SJCRH30 (cell line): ENCODE data around the gene LY86. TPM values are rescaled to one million over a fixed set of nuclear protein-coding genes. Genes with fewer than 3 reads are reported as not detected.
"Not testable (repeated sequence)": the region's sequence is repeated elsewhere in the genome, so short reads cannot be mapped to it uniquely, and the experiment has no call there.

ENCODE experiments used
- DNase-seq, 2 experiments: peaks; one replicate each; pipeline ENCODE4 v3.0.0-alpha.2; 2015 to 2020
- H3K27ac ChIP-seq: fragments of 250-450 bp; sonication (Bioruptor Pico); 2 replicates; pipeline ENCODE4 v1.5.1; 2020; ENCODE audit warnings: mild to moderate bottlenecking, moderate library complexity
- H3K27me3 ChIP-seq: fragments of 250-450 bp; sonication (Bioruptor Pico); 2 replicates; pipeline ENCODE4 v1.5.1; 2020; ENCODE audit warnings: mild to moderate bottlenecking, moderate library complexity
- H3K36me3 ChIP-seq: fragments of 250-450 bp; sonication (Bioruptor Pico); 2 replicates; pipeline ENCODE4 v1.5.1; 2020; ENCODE audit warnings: mild to moderate bottlenecking, moderate library complexity
- H3K4me1 ChIP-seq: fragments of 250-450 bp; sonication (Bioruptor Pico); 2 replicates; pipeline ENCODE4 v1.5.1; 2020; ENCODE audit warnings: mild to moderate bottlenecking, moderate library complexity
- H3K4me3 ChIP-seq: fragments of 250-450 bp; sonication (Bioruptor Pico); 2 replicates; pipeline ENCODE4 v1.5.1; 2020; ENCODE audit warnings: mild to moderate bottlenecking, moderate library complexity
- H3K9me3 ChIP-seq: fragments of 250-450 bp; sonication (Bioruptor Pico); replicated peaks from 2 replicates; pipeline ENCODE4 v1.5.1; 2020; ENCODE audit warnings: mild to moderate bottlenecking, moderate library complexity
- total RNA-seq: library from RNA; depleted of rRNA; stranded (reverse); fragments of >200 nt; shearing (Covaris generic); gene quantifications from 2 replicates; pipeline ENCODE4 v1.2.3, GENCODE V29; 2014

LY86 gene
- total RNA-seq, 1 experiment from 2014 or later = not detected

- no peaks in the 10 kb centered on the region for H3K36me3 ChIP-seq
- DNase-seq = no peak
These were observed 12.4 kb downstream of the LY86 start for GRCh38 chr6:6600875-6601274.

GRCh38 chr6:6602262-6602661, 13.7 kb downstream of the LY86 start:
- no peak for DNase-seq
- Histone ChIP-seq H3K36me3 (no peaks in the 10 kb centered on the region), H3K9me3 (no peaks in the 10 kb centered on the region), H3K27ac (no peak overlapping the region), H3K27me3 (no peaks in the 10 kb centered on the region), H3K4me3 (no peak overlapping the region), H3K4me1 (no peaks in the 10 kb centered on the region)

More at GRCh38 chr6:6600875-6601274, 12.4 kb downstream of the LY86 start:
- Histone ChIP-seq H3K9me3 (no peaks in the 10 kb centered on the region), H3K27me3 (no peaks in the 10 kb centered on the region), H3K27ac (no peak overlapping the region), H3K4me3 (no peak overlapping the region), H3K4me1 (no peaks in the 10 kb centered on the region)

- Histone ChIP-seq H3K36me3 (no peaks in the 10 kb centered on the region), H3K4me1 (no peaks in the 10 kb centered on the region), H3K9me3 (no peaks in the 10 kb centered on the region), H3K27me3 (no peaks in the 10 kb centered on the region), H3K27ac (no peak overlapping the region), H3K4me3 (no peak overlapping the region)
- no peak for DNase-seq
These were observed 14.8 kb downstream of the LY86 start for GRCh38 chr6:6603317-6603716.

GRCh38 chr6:6604015-6604414, 15.5 kb downstream of the LY86 start:
- Histone ChIP-seq H3K4me3 (no peak overlapping the region), H3K27ac (no peak overlapping the region), H3K27me3 (no peaks in the 10 kb centered on the region), H3K4me1 (no peaks in the 10 kb centered on the region), H3K9me3 (no peaks in the 10 kb centered on the region), H3K36me3 (no peaks in the 10 kb centered on the region)
- no peak for DNase-seq

GRCh38 chr6:6604566-6604965, 16.0 kb downstream of the LY86 start:
- H3K4me3 ChIP-seq = no peak overlapping the region
- no peaks in the 10 kb centered on the region for H3K4me1 ChIP-seq
- no peaks in the 10 kb centered on the region for H3K36me3 ChIP-seq
- H3K27me3 ChIP-seq = no peaks in the 10 kb centered on the region
- no peaks in the 10 kb centered on the region for H3K9me3 ChIP-seq
- no peak overlapping the region for H3K27ac ChIP-seq
- DNase-seq = no peak

GRCh38 chr6:6605873-6606272, 17.4 kb downstream of the LY86 start:
- Histone ChIP-seq H3K27ac (no peak overlapping the region), H3K4me3 (no peak overlapping the region), H3K9me3 (no peaks in the 10 kb centered on the region), H3K36me3 (no peaks in the 10 kb centered on the region), H3K27me3 (no peaks in the 10 kb centered on the region), H3K4me1 (no peaks in the 10 kb centered on the region)
- DNase-seq = no peak

- not testable (repeated sequence) for DNase-seq, H3K4me1 ChIP-seq, H3K4me3 ChIP-seq, H3K36me3 ChIP-seq, H3K27me3 ChIP-seq, H3K27ac ChIP-seq, H3K9me3 ChIP-seq
These were observed 18.0 kb downstream of the LY86 start for GRCh38 chr6:6606391-6607030.

GRCh38 chr6:6609450-6609849, 20.9 kb downstream of the LY86 start:
- DNase-seq = no peak
- no peaks in the 10 kb centered on the region for H3K9me3 ChIP-seq
- no peak overlapping the region for H3K27ac ChIP-seq
- H3K4me3 ChIP-seq = no peak overlapping the region
- no peaks in the 10 kb centered on the region for H3K4me1 ChIP-seq
- no peaks in the 10 kb centered on the region for H3K36me3 ChIP-seq
- H3K27me3 ChIP-seq = no peaks in the 10 kb centered on the region

GRCh38 chr6:6610031-6610591, 21.6 kb downstream of the LY86 start:
- DNase-seq = no peak
- H3K27ac ChIP-seq = no peak overlapping the region

GRCh38 chr6:6611486-6611885, 23.0 kb downstream of the LY86 start:
- Histone ChIP-seq H3K4me3 (no peak overlapping the region), H3K36me3 (no peaks in the 10 kb centered on the region), H3K27ac (no peak overlapping the region), H3K9me3 (no peaks in the 10 kb centered on the region), H3K27me3 (no peaks in the 10 kb centered on the region), H3K4me1 (no peaks in the 10 kb centered on the region)
- DNase-seq = no peak

More at GRCh38 chr6:6610031-6610591, 21.6 kb downstream of the LY86 start:
- no peaks in the 10 kb centered on the region for H3K27me3 ChIP-seq
- H3K9me3 ChIP-seq = no peaks in the 10 kb centered on the region
- H3K36me3 ChIP-seq = no peaks in the 10 kb centered on the region
- H3K4me3 ChIP-seq = no peak overlapping the region
- H3K4me1 ChIP-seq = no peaks in the 10 kb centered on the region

- Histone ChIP-seq H3K36me3 (no peaks in the 10 kb centered on the region), H3K27me3 (no peaks in the 10 kb centered on the region), H3K4me3 (no peak overlapping the region), H3K9me3 (no peaks in the 10 kb centered on the region), H3K27ac (no peak overlapping the region), H3K4me1 (no peaks in the 10 kb centered on the region)
- no peak for DNase-seq
These were observed 23.8 kb downstream of the LY86 start for GRCh38 chr6:6612308-6612707.

GRCh38 chr6:6613103-6613718, 24.7 kb downstream of the LY86 start:
- not testable (repeated sequence) for DNase-seq

GRCh38 chr6:6614096-6614982, 25.8 kb downstream of the LY86 start:
- DNase-seq = no peak
- no peaks in the 10 kb centered on the region for H3K27me3 ChIP-seq
- H3K4me1 ChIP-seq = no peaks in the 10 kb centered on the region
- no peak overlapping the region for H3K27ac ChIP-seq
- no peaks in the 10 kb centered on the region for H3K9me3 ChIP-seq
- no peaks in the 10 kb centered on the region for H3K36me3 ChIP-seq
- no peak overlapping the region for H3K4me3 ChIP-seq

More at GRCh38 chr6:6613103-6613718, 24.7 kb downstream of the LY86 start:
- H3K9me3 ChIP-seq, H3K36me3 ChIP-seq, H3K4me3 ChIP-seq, H3K4me1 ChIP-seq, H3K27ac ChIP-seq, H3K27me3 ChIP-seq: not testable (repeated sequence)

GRCh38 chr6:6614983-6615349, 26.4 kb downstream of the LY86 start:
- Histone ChIP-seq H3K4me3 (no peak overlapping the region), H3K4me1 (no peaks in the 10 kb centered on the region), H3K36me3 (no peaks in the 10 kb centered on the region), H3K27ac (no peak overlapping the region), H3K27me3 (no peaks in the 10 kb centered on the region), H3K9me3 (no peaks in the 10 kb centered on the region)
- DNase-seq = no peak

- Histone ChIP-seq H3K4me1 (no peaks in the 10 kb centered on the region), H3K4me3 (no peak overlapping the region), H3K27me3 (no peaks in the 10 kb centered on the region), H3K27ac (no peak overlapping the region), H3K9me3 (no peaks in the 10 kb centered on the region), H3K36me3 (no peaks in the 10 kb centered on the region)
- DNase-seq = peak in 1 of 2 experiments; percentile 38
These were observed 28.1 kb downstream of the LY86 start for GRCh38 chr6:6616656-6617055.
